ENCODE measurements around the gene ITPA.
"Not testable (repeated sequence)": the region's sequence is repeated elsewhere in the genome, so short reads cannot be mapped to it uniquely, and the experiment has no call there.

Gene ITPA

DNA sequence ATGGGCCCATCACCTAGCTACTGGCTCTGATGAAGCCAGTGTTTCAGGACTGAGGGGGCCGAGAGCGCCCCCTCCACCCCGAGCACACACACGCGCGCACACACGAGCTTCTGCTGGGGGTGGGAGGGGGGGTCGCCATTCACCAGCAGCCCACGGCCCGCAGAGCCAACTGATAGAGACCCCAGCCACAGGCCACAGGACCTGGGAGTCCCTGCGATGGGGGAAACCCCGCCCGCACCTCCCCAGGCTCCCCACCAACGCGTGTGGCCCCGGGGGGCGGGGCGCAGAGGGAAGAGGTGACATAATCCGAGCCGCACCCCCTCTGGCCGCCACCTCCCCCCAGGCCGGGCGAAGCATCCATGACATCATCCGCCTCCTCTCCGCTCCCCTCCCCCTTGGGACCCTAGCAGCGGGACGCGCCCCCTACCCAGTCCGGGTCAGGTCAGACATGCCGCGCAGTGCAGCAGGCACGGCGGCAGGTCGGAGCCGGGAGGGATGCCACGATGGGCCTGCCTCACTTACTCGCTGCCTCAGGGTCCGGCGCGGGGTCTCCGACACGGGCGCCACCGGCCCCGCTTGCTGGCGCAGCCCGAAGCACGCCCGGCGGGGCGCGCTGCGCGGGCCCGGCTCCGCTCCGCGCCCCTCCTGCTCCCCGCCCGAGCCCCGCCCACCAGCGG is 36.2 kb upstream of the ITPA start, which contains the start of gene LZTS3:
Gene LZTS3 (minus strand): TSS at position 617 of the 677 bp plus-strand sequence. CDS start 6,386 bp downstream, outside the sequence.
- peak in 45 of 56 donors; percentile 41 to 89 (median 72) for DNase-seq

- DNase-seq, result peak in 48 of 56 donors; percentile 34 to 92 (median 78)
Observed at GRCh38 chr20:3173610-3174441, 35.5 kb upstream of the ITPA start.

GRCh38 chr20:3174442-3175261 is 34.6 kb upstream of the ITPA start:
- DNase-seq, result peak in 4 of 56 donors; percentile 25 to 49 (median 34)

DNA sequence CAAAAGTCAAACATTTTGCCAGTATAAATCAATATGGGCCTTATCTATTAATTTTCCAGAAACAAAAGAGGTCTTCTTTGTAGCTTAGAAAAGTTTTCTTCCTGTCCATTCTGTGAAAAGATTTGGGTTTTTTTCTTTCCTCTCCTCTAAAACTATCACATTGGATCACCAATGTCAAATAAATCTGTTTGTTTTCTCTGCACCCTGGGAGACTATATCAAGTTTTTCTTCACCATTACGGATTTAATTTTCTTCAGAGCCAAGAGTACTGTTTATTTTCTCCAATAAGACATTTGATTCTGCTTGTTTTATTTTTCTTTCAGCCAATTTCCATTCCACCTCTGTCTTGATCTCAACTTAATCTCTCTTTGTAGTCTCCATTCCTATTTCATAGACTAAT is 34.0 kb upstream of the ITPA start:
- no peak for DNase-seq

DNA sequence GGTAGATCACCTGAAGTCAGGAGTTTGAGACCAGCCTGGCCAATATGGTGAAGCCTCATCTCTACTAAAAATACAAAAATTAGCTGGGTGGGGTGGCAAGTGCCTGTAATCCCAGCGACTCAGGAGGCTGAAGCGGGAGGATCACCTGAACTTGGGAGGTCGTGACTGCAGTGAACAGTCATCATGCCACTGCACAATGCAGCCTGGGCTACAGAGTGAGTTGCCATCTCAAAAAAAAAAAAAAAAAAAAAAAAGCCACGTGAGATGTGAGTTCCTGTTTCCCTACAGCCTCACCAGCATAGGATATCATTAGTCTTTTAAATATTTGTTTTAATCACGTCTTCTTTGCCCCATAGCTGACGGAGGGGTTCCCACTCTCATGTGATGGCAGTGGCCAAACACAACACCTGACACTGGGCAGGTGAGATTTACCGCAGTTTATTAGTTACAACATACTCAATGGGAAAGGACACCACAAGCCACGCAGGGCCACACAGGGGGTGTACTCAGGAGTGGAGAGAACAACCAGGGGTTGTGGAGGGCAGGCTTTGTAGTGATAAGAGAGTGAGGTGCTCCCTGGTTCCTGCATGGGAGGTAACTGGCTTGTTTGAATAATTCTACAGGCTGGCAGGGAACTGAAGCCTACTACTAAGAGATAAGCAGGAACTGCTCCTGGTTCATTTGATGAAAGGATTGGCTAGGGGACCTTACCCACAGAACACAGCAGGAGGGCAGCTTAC is 31.4 kb upstream of the ITPA start:
- no peak for DNase-seq

GRCh38 chr20:3180319-3180718 is 29.0 kb upstream of the ITPA start:
- no peak for DNase-seq

DNA sequence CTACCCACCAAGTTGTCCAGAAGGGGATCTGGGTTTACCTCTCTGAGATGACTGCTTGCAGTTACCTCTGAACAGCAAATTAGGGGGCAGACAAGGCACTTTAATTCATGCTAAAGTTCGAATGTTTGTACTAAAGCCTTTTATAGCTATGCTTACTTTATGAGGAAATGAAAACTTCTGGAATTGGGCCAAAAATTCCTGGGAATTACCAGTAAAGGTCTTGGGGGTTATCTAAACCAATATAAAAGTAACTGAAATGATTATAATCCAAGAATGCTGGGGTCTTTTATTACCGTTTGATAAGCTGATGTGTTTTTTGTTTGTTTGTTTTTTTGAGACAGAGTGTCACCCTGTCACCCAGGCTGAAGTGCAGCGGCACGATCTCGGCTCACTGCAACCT is 28.0 kb upstream of the ITPA start:
- no peak for DNase-seq

DNA sequence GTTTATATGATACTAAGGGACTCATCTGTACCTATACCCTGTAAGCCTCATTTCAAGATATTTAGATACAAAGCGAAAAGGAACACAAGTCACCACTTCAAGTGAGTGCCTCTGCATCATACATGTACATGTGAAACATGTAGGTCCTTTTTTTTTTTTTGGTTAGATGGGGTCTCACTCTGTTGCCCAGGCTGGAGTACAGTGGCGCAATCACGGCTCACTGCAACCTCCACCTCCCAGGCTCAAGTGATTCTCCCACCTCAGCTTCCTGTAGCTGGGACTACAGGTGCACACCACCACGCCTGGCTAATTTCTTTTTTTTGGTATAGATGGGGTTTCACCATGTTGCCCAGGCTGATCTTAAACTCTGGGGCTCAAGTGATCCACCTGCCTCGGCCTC is 26.9 kb upstream of the ITPA start:
- DNase-seq, result not testable (repeated sequence)

DNA sequence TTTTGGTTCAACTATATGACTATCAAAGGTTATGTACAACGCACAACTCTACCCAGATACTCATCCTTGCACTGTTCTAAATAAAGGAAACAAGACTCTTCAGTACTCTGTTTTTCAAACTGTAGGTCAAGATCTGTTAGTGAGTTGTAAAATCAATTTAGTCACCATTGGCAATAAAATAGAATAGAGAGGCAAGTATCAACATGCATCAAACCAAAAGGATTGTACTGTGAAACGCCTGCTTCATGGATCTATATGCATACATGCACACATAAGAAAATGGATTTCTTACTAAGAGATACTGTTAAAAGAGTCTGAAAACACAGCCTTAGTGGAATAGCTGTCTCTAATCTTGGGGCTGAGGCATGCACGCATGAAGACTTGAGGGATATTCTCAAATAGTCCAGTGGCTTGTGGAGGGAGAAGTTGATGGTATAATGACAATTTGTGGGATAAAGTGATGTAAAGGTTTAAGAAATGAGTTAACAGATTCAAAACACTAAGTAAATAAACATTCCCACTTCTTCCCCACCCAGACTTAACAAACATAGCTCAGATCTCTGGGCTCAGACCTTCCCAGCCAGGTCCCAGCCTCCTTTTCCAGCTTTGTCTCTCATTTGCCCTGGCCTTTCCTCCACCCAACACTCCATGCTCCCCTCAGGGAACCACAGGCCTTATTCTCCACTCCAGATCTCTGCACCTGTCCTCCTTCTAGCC is 25.2 kb upstream of the ITPA start:
- DNase-seq, result no peak

DNA sequence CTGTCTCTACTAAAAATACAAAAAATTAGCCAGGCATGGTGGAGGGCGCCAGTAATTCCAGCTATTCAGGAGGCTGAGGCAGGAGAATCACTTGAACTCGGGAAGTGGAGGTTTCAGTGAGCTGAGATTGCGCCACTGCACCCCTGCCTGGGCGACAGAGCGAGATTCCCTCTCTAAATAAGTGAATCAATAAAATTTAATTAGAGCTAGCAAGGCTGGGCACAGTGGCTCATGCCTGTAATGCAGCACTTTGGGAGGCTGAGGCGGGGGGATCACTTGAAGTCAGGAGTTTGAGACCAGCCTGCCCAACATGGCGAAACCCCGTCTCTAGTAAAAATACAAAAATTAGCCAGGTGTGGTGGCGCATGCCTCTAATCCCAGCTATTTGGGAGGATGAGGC is 21.4 kb upstream of the ITPA start:
- not testable (repeated sequence) for DNase-seq

GRCh38 chr20:3188823-3189413 is 20.4 kb upstream of the ITPA start:
- no peak for DNase-seq

DNA sequence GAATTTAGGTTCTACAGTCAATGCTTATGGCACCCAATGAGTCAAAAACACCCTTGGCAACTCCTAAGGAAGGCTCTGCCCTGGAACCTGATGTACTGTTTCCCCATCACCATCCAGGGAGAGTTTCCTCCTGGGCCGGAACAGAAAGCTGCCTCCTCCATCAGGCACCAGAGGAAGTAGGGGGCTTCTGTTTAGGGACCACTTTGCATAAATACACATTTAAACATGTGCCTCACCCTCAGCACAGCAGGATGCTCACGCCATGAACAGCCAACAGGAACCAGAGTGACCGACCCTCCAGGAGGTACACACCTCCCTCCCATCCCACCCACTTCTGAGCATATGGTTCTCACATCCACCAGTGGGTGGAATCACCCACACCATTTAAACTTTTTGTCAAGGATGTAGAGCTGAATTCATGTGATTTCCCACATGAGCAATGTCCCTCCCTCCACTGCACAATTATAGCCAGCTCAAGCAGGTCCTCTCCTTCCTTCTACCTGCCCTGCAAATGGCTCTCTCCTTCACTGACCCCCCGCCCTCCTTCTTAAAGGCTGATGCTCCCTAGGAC is 19.7 kb upstream of the ITPA start:
- DNase-seq, result no peak

DNA sequence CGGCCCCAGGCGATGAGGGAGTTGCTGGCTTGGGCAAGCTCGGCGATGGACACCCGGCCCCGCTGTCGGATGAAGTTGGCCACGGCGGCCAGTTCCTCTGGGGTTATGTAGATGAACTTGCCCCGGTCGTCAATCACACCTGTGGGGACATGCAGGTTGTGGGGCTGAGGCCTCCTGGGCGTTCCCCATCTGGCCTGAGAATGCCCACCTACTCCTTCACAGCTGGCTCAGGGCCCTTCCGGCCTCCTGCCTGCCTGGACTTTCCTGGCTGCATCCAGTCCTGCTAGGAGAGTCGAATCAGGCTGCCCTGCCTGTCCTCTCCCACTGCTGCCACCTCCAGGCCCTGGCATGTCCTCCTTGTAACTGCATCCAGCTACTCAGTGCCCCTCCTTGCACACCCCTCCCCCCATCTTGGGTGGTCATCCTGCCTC is 18.6 kb upstream of the ITPA start:
- DNase-seq, result no peak

GRCh38 chr20:3192226-3193015 is 16.9 kb upstream of the ITPA start:
- peak in 6 of 56 donors; percentile 7 to 42 (median 32) for DNase-seq

GRCh38 chr20:3193806-3194616 is 15.3 kb upstream of the ITPA start:
- DNase-seq, result peak in 42 of 56 donors; percentile 16 to 89 (median 66)

DNA sequence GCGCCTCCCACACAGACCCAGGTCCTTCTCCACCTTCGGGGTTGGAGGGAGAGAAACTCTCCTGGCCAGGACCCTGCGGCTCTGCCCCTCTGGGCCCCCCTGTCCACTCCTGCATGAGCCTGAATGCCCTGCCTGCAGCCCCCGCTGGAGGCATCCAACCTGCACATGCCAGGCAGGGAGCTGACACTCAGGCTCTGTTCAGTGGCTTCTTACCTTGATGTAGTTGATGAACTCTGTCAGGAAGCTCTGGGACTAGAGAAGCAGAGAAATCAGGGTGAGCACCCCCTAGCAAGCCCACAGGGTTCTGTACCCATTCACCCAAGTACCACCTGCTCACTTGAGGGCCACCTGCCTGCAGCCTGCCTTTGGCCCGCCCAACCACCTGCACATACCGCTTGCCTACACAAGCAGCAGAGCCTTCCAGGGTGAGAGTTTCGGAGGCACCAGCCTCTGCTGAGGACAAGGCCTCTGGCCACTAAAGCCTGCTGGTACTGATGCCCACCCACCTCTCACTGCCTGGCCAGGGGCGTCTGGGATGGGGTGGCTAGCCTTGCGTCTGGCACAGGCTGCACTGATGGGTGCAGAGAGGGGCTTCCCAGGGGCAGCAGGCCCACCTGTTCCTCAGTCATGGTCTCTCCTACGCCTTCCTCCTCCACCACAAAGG is 14.5 kb upstream of the ITPA start:
- DNase-seq, result peak in 6 of 56 donors; percentile 36 to 72 (median 61)
